Nephron (organoid): ENCODE results near the gene MRPL57.

Experiments used
- H3K27ac Mint-ChIP-seq, 3 experiments: 2 replicates each; pipeline ENCODE4 v1.8.0; 2020; ENCODE audit warnings: mixed read lengths in 3 of 3, mild to moderate bottlenecking in 2 of 3, moderate library complexity in 1 of 3
- H3K27me3 Mint-ChIP-seq: 2 replicates; pipeline ENCODE4 v1.8.0; 2021; ENCODE audit warnings: low read depth, mild to moderate bottlenecking, moderate library complexity, mixed read lengths
- H3K36me3 Mint-ChIP-seq: 2 replicates; pipeline ENCODE4 v1.8.0; 2020; ENCODE audit warnings: low read depth, mixed read lengths
- H3K4me1 Mint-ChIP-seq: 2 replicates; pipeline ENCODE4 v1.8.0; 2020; ENCODE audit warnings: mixed read lengths
- H3K4me3 Mint-ChIP-seq, 3 experiments: 2 replicates each; pipeline ENCODE4 v1.8.0; 2020; ENCODE audit warnings: mild to moderate bottlenecking in 3 of 3, mixed read lengths in 3 of 3, moderate library complexity in 2 of 3
- H3K9me3 Mint-ChIP-seq: 2 replicates; pipeline ENCODE4 v1.8.0; 2020; ENCODE audit warnings: mixed read lengths
- TF ChIP-seq, protein P1 (sequence below), 3 experiments: fragments of 200-600 bp; sonication (generic); IDR thresholded peaks; one replicate each; pipeline ENCODE4 v1.5.0; 2021; ENCODE audit warnings: antibody characterized with exemption in 3 of 3; ENCODE audit not compliant: unreplicated experiment in 3 of 3

The MRPL57 gene

DNA sequence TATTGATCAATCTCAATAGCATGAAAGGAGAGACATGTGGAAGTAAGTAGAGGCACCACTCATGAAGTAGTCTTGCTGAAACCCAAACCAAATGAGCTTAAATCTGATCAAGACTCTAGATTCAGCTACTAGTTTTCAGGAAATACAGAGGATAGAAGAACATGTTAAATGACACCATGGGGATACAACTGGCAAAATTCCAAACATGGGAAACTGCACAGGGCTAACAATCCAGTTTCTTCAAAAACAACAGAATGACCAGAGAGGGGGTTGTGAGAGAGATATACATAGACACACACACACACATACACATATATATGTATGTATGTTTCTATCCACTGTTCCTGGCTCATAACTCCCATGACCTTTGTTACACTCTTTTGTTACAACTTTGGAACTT is 44.8 kb downstream of the MRPL57 start:
- Mint-ChIP-seq H3K9me3 (peaks cover 16% of the 10 kb centered on the region), H3K36me3 (no peaks in the 10 kb centered on the region), H3K27ac (no peak overlapping the region), H3K4me3 (no peak overlapping the region), H3K27me3 (peaks cover 3% of the 10 kb centered on the region), H3K4me1 (no peaks in the 10 kb centered on the region)
- TF ChIP-seq, protein P1, sequence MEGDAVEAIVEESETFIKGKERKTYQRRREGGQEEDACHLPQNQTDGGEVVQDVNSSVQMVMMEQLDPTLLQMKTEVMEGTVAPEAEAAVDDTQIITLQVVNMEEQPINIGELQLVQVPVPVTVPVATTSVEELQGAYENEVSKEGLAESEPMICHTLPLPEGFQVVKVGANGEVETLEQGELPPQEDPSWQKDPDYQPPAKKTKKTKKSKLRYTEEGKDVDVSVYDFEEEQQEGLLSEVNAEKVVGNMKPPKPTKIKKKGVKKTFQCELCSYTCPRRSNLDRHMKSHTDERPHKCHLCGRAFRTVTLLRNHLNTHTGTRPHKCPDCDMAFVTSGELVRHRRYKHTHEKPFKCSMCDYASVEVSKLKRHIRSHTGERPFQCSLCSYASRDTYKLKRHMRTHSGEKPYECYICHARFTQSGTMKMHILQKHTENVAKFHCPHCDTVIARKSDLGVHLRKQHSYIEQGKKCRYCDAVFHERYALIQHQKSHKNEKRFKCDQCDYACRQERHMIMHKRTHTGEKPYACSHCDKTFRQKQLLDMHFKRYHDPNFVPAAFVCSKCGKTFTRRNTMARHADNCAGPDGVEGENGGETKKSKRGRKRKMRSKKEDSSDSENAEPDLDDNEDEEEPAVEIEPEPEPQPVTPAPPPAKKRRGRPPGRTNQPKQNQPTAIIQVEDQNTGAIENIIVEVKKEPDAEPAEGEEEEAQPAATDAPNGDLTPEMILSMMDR (IDR thresholded peaks at IDR 0.05; ENCODE audit: unreplicated experiment in 3 of 3), result no peak

DNA sequence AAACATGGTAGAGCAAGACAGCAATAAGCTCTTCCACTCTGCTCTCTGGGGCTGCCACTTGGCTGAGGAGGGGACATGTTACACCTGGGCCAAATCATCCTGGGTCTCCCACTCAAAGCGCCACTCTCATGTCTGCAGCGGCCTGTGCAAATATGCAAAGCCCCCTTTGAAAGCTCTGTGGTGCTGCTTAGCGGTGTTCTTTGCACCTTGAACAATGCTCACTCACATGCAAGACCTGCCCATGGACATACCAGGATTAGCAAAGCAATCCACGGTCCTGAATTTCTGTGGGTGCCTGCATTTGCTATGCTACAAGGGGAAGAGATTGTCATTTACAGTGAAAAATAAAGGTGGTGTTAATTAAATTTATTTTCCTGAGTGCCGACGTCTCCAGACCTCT is 48.6 kb downstream of the MRPL57 start:
- no peak overlapping the region for H3K27ac Mint-ChIP-seq
- peaks cover 16% of the 10 kb centered on the region for H3K9me3 Mint-ChIP-seq
- TF ChIP-seq, protein P1 (IDR thresholded peaks at IDR 0.05; ENCODE audit: unreplicated experiment in 3 of 3), result no peak
- no peaks in the 10 kb centered on the region for H3K4me1 Mint-ChIP-seq
- H3K36me3 Mint-ChIP-seq, result no peaks in the 10 kb centered on the region
- H3K27me3 Mint-ChIP-seq, result peaks cover 9% of the 10 kb centered on the region
- H3K4me3 Mint-ChIP-seq, result no peak overlapping the region

DNA sequence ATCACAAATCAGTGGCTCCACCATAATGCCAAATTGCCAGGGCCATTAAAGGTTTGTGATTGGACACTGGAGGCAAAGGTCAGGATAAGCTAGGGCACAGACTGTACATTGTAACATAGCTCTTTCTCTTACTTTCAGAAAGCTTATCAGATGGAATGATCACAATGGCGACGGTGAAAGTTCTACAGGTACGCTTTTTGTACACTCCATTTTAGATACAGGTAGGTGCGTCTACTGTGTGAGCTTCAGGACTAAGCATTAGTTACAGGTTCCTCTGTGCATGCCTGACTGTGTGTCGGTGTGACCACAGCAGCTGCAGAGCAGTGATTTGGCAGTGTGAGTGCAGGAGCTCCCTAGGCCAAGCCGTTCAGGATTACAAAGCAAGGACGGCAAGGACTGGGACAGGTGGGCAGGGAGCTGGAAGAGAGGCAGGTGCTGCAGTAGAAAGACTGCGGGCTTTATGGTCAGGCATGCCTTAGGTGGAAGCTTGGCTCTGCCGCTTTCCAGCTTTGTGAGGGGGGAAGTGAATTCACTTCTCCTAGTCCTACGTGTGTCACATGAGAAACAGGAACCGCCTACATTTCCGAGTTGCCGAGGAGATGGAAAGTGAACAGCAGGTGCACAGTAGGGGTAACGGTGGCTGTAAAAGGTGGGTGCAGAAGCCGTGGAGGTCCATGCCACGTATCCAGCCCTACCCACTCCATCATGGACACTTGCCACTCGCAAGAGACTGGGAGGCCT is 49.6 kb downstream of the MRPL57 start:
- no peak overlapping the region for H3K27ac Mint-ChIP-seq
- H3K27me3 Mint-ChIP-seq, result peaks cover 9% of the 10 kb centered on the region
- TF ChIP-seq, protein P1 (IDR thresholded peaks at IDR 0.05; ENCODE audit: unreplicated experiment in 3 of 3), result no peak
- no peaks in the 10 kb centered on the region for H3K4me1 Mint-ChIP-seq
- H3K36me3 Mint-ChIP-seq, result no peaks in the 10 kb centered on the region
- H3K9me3 Mint-ChIP-seq, result peaks cover 14% of the 10 kb centered on the region
- H3K4me3 Mint-ChIP-seq, result no peak overlapping the region

DNA sequence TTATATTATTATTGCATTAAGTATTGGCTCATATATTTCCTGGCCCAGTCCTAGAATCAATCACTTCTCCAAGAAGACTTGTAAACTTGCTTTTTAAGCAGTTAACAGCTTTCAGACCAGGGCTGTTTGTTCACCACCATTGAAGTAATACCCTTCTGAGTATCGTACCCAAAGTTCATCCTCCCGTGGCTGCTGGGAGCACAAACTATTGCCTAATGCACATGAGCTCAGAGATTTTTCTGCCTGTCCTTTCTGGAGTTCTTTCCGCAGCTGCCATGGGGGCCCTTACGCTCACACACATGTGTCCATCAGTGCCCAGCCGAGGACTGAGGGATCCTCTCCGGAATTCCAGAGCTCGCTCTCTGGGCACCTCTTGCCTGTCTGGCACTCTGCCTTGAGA is 51.5 kb downstream of the MRPL57 start:
- H3K9me3 Mint-ChIP-seq, result no peaks in the 10 kb centered on the region
- TF ChIP-seq, protein P1 (IDR thresholded peaks at IDR 0.05; ENCODE audit: unreplicated experiment in 3 of 3), result no peak
- peaks cover 5% of the 10 kb centered on the region for H3K4me1 Mint-ChIP-seq

More for the DNA sequence above, 51.5 kb downstream of the MRPL57 start:
- H3K27me3 Mint-ChIP-seq, result peaks cover 9% of the 10 kb centered on the region
- H3K4me3 Mint-ChIP-seq, result no peak overlapping the region
- H3K27ac Mint-ChIP-seq, result no peak overlapping the region
- no peaks in the 10 kb centered on the region for H3K36me3 Mint-ChIP-seq
